Epithelial cell of esophagus (primary cell): Measurements from ENCODE around the gene TMEM131.
"Not testable (repeated sequence)": the region's sequence is repeated elsewhere in the genome, so short reads cannot be mapped to it uniquely, and the experiment has no call there.

Experiments
- DNase-seq: peaks from one replicate; pipeline ENCODE4 v3.0.0; 2010; ENCODE audit warnings: low read depth
- H3K4me3 ChIP-seq: 2 replicates; pipeline ENCODE4 v1.5.1; 2011; ENCODE audit warnings: mild to moderate bottlenecking, low read length, control low read depth
- TF ChIP-seq, protein P1 (sequence below): IDR thresholded peaks from 2 replicates; pipeline ENCODE4 v1.5.1; 2011; ENCODE audit warnings: low read depth, mild to moderate bottlenecking, low read length, control low read depth, inconsistent platforms; ENCODE audit not compliant: insufficient read depth; ENCODE audit errors: missing control alignments

TMEM131 gene, protein sequence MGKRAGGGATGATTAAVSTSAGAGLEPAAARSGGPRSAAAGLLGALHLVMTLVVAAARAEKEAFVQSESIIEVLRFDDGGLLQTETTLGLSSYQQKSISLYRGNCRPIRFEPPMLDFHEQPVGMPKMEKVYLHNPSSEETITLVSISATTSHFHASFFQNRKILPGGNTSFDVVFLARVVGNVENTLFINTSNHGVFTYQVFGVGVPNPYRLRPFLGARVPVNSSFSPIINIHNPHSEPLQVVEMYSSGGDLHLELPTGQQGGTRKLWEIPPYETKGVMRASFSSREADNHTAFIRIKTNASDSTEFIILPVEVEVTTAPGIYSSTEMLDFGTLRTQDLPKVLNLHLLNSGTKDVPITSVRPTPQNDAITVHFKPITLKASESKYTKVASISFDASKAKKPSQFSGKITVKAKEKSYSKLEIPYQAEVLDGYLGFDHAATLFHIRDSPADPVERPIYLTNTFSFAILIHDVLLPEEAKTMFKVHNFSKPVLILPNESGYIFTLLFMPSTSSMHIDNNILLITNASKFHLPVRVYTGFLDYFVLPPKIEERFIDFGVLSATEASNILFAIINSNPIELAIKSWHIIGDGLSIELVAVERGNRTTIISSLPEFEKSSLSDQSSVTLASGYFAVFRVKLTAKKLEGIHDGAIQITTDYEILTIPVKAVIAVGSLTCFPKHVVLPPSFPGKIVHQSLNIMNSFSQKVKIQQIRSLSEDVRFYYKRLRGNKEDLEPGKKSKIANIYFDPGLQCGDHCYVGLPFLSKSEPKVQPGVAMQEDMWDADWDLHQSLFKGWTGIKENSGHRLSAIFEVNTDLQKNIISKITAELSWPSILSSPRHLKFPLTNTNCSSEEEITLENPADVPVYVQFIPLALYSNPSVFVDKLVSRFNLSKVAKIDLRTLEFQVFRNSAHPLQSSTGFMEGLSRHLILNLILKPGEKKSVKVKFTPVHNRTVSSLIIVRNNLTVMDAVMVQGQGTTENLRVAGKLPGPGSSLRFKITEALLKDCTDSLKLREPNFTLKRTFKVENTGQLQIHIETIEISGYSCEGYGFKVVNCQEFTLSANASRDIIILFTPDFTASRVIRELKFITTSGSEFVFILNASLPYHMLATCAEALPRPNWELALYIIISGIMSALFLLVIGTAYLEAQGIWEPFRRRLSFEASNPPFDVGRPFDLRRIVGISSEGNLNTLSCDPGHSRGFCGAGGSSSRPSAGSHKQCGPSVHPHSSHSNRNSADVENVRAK (N-terminal part only)

DNA sequence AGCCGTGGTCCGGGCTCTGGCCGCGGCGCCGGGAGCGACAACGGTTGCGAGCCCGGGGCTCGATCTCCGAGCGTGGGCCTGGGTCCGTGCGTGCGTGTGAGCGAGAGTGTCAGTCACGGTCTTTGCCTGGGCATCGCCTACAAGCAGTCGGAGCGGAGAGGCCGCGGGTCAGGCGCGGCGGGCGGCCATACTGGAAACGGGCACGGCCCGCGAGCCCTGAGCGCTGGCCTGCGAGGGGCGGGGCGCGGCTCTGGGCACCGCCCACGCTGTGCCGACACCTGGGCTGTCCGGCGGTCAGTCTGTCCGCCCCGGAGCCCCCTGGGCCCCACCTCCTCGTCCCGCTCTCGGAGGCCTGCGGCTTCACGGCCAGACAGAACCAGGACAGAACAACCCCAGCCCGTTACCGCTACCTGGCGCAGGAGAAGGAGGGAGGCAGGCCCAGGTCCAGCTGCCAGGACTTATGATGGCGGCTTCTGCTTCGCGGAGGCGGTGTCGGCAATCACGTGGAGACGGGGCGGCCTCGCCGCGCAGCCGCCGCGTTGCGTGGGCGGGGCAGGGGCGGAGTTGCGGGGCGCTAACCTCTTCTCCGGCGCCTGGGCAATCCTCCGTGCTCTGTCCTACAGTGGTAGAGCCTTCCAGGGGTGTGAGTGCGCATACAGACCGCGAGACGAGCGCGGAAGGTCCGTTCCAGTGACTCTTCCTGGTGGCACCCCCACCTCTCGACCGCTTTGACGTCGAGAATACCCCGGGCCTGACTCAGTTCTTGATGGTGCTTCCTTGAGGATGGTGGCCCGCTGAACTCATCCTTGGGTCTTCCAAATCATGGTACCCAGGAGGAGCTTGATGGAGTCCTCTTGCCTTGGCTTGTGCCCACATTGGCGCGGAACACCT, at the start of gene TMEM131:
Gene TMEM131 (minus strand): TSS at position 215 of the 891 bp plus-strand sequence. CDS start 286 bp downstream, outside the sequence.
- peak; percentile 96 for DNase-seq
- peak within 1 kb of the TSS; percentile 62 for H3K4me3 ChIP-seq
- TF ChIP-seq, protein P1, sequence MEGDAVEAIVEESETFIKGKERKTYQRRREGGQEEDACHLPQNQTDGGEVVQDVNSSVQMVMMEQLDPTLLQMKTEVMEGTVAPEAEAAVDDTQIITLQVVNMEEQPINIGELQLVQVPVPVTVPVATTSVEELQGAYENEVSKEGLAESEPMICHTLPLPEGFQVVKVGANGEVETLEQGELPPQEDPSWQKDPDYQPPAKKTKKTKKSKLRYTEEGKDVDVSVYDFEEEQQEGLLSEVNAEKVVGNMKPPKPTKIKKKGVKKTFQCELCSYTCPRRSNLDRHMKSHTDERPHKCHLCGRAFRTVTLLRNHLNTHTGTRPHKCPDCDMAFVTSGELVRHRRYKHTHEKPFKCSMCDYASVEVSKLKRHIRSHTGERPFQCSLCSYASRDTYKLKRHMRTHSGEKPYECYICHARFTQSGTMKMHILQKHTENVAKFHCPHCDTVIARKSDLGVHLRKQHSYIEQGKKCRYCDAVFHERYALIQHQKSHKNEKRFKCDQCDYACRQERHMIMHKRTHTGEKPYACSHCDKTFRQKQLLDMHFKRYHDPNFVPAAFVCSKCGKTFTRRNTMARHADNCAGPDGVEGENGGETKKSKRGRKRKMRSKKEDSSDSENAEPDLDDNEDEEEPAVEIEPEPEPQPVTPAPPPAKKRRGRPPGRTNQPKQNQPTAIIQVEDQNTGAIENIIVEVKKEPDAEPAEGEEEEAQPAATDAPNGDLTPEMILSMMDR: no peak

DNA sequence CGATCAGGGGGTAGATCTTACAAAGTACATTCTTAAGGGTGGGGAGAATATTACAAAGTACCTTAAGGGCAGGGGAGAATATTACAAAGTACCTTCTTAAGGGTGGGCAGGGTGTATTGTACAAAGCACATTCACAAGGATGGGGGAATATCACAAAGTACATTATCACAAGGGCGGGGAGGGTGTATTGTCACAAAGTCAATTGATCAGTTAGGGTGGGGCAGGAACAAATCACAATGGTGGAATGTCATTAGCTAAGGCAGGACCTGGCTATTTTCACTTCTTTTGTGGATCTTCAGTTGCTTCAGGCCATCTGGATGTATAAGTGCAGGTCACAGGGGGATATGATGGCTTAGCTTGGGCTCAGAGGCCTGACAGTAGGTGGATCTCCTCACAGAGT, 49.0 kb upstream of the TMEM131 start:
- H3K4me3 ChIP-seq, DNase-seq: not testable (repeated sequence)

DNA sequence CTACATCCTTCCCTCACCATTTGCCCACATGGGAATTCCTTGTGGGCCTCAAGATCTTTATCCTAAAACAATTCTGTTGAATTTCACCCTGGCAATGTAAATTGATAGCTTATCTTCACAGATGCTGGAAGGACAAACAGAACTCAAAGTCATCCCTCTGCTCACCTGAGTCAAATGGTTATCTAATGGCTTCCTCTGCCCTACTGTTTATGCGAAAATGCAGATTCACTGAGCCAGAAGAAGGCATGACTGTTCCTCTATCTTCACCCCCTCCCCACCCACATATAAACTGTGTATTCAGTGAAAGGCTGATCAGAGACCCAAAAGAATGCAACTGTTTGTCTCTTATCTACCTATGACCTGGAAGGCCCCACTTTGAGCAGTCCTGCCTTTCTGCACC, 47.4 kb upstream of the TMEM131 start:
- TF ChIP-seq, protein P1: no peak
- H3K4me3 ChIP-seq: no peak overlapping the region
- no peak for DNase-seq

DNA sequence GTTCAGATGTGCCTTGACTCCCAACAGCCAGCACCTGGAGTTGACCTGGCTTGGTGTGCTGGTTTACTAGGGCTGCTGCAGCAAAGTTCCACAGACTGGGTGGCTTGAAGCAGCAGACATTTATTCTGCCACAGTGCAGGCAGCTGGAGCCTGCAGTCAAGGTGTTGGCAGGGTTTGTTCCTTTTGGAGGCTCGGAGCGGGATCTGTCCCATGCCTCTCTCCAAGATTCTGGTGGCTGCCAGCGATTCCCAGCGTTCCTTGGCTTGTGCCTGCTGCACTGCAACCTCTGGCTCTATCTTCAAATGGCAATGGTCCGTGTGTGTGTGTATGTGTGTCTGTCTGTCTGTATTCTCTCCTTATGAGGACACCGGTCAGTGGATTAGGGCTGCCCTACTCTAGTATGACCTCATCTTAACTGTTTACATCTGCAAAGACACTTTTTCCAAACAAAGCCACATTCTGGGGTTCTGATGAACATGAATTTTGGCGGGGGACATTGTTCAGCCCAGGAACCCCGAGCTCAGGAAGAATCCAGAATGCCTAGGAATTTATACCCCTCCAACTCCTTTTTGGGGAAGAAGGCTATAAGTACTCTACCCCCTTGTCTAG, 44.7 kb upstream of the TMEM131 start:
- no peak for DNase-seq
- H3K4me3 ChIP-seq: no peak overlapping the region
- TF ChIP-seq, protein P1: no peak

DNA sequence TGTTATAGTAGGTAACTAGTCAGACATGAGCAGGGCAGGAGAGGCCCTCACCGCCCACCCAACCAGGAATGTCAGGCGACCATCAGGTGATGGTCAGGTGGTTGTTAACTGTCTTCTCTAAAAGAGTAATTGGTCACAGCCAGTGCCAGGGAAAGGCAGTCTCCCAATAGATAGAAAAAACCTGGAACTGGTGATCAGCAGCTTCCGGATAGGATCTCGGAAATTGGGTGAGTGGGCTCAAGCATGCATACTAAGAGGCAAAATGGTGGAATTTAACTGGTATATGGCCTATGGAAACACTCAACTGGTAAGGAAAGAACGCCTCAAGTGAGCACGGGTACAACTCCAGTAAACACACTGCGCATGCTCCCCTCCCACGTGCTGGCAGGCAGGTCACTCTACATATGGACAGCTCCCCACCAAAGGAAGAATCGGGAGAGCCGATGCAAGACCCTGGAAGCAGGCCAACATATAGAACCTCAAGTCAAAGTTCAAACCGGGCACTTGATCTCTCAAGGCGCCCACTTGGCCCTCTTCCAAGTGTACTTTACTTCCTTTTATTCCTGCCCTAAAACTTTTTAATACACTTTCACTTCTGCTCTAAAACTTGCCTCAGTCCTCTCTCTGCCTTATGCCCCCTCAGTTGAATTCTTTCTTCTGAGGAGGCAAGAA, 43.5 kb upstream of the TMEM131 start:
- TF ChIP-seq, protein P1: no peak
- no peak for DNase-seq
- H3K4me3 ChIP-seq: no peak overlapping the region

DNA sequence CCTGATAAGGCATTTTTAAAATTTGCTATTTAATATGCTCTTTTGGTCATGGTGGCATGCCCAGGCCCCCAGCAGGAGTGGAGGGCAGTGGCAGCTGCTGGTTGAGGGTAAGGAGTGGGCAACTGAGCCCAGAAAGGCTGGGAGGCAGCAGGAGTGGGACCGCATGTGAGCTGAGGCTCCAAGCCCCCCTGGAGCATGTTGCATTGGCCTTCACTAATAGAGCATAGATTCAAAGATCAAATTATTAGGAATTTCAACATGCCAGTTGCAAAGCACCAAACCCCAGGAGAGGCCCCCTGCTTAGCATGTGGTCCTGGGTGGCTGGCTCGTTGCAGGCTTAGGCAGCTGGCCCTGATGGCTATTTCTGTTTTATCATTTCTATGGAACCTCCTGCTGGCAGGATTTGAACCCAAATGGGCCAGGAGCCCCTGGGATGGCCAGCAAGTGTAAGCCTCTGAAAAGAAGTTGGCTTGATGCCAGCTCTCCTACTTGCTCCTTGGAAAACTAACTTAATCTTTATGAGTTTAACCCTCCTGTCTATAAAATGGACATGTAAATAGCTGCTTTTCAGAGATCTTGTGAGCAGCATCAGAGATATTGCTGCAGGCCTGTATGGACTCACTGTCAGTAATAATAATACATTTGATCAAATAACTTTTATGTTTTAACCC, 42.1 kb upstream of the TMEM131 start:
- TF ChIP-seq, protein P1: no peak
- no peak overlapping the region for H3K4me3 ChIP-seq
- no peak for DNase-seq
